ENCODE measurements around the gene COL6A3. TPM values are rescaled to one million over a fixed set of nuclear protein-coding genes. Genes with fewer than 3 reads are reported as not detected.

COL6A3 gene
- total RNA-seq, 1 experiment from 2014 or later, result 0.81 TPM

GRCh38 chr2:237423891-237424290 lies 9.9 kb upstream of the COL6A3 start:
- H3K79me2 ChIP-seq (ENCODE audit: insufficient read depth, low read length), result no peaks in the 10 kb centered on the region
- Mint-ChIP-seq H3K9me3 (no peaks in the 10 kb centered on the region; a peak in 1 of 5 replicates), H3K4me3 (no peak overlapping the region), H3K4me1 (peaks cover 3 to 5% of the 10 kb centered on the region in 2 experiments), H3K27ac (no peak overlapping the region), H3K36me3 (ENCODE audit: insufficient read depth in 1 of 3, low read depth in 3 of 3) (no peaks in the 10 kb centered on the region; a peak in 1 of 7 replicates), H3K27me3 (ENCODE audit: low read depth) (peaks cover 74% of the 10 kb centered on the region)
- no peaks in the 10 kb centered on the region for H4K20me1 ChIP-seq (ENCODE audit: control insufficient read depth, insufficient read depth, insufficient read length)
- H3K14ac ChIP-seq (ENCODE audit: insufficient read depth, low read length), result no peak overlapping the region
- no peaks in the 10 kb centered on the region for H3K23me2 ChIP-seq (ENCODE audit: insufficient read length, low read depth, low read length, poor library complexity, severe bottlenecking)
- DNase-seq, result no peak
- H3K79me1 ChIP-seq (ENCODE audit: insufficient read depth, low read depth, low read length, poor library complexity, severe bottlenecking), result no peaks in the 10 kb centered on the region
- H2AFZ ChIP-seq (ENCODE audit: low read length), result no peak overlapping the region
- no CpG with 5 or more reads among the region's 2 CpGs for WGBS (ENCODE audit: extremely low coverage, insufficient read length, low lambda C conversion rate)
- H3K56ac ChIP-seq (ENCODE audit: insufficient read length, low read depth, low read length), result no peak overlapping the region
- H4K91ac ChIP-seq (ENCODE audit: insufficient read length, low read depth, low read length), result no peak overlapping the region
- H3K18ac ChIP-seq (ENCODE audit: insufficient read length, low read depth, low read length), result no peak overlapping the region
- H2BK15ac ChIP-seq (ENCODE audit: low read depth, low read length), result no peak overlapping the region
- no peaks in the 10 kb centered on the region for H3K27me3 ChIP-seq (ENCODE audit: insufficient read depth, low read length)
- no peak overlapping the region for H3K4me2 ChIP-seq (ENCODE audit: insufficient read depth, insufficient read length, low read length)
- no peak overlapping the region for H2BK12ac ChIP-seq (ENCODE audit: insufficient read length, low read depth, low read length)
- no peaks in the 10 kb centered on the region for H3K9me3 ChIP-seq (ENCODE audit: control insufficient read depth, low read depth, low read length)
- H2AK5ac ChIP-seq (ENCODE audit: insufficient read length, low read length), result no peak overlapping the region
- no peak overlapping the region for H2BK120ac ChIP-seq (ENCODE audit: low read depth, low read length, poor library complexity, severe bottlenecking)
- H3K4ac ChIP-seq (ENCODE audit: low read depth, low read length), result no peak overlapping the region
- no peak overlapping the region for H4K8ac ChIP-seq (replicated peaks; ENCODE audit: insufficient read length, low read depth, low read length)
- H3K23ac ChIP-seq (ENCODE audit: insufficient read length, low read depth, low read length), result no peak overlapping the region
- no peak for TF ChIP-seq CTCF (conservative IDR thresholded peaks at IDR 0.05)
- no peak overlapping the region for H3K9ac ChIP-seq (ENCODE audit: extremely low read depth, insufficient read length, low read length)
- no peak overlapping the region for H3T11ph ChIP-seq (ENCODE audit: low read length)
- H2BK5ac ChIP-seq (ENCODE audit: insufficient read length, low read length), result no peak overlapping the region
- no peak overlapping the region for H2BK20ac ChIP-seq (ENCODE audit: low read depth, low read length, poor library complexity, severe bottlenecking)
- H3K4me1 ChIP-seq (ENCODE audit: insufficient read depth, low read length), result no peaks in the 10 kb centered on the region
- no peak overlapping the region for H4K5ac ChIP-seq (ENCODE audit: insufficient read length, low read depth, low read length)
- H3K27ac ChIP-seq (ENCODE audit: insufficient read length, low read depth, low read length), result no peak overlapping the region

Data from H9 (cell line).